ENCODE measurements around the gene RETREG1. TPM values are rescaled to one million over a fixed set of nuclear protein-coding genes. Genes with fewer than 3 reads are reported as not detected.

RETREG1 gene
- polyA plus RNA-seq, 1 of the 3 experiments (the other 2 are of a cell fraction) = 0.43 TPM

- no peaks in the 10 kb centered on the region for H3K36me3 ChIP-seq (replicated peaks in 1 of 2; ENCODE audit: control insufficient read depth in 1 of 2, insufficient read depth in 2 of 2, low read length in 1 of 2)
- no peaks in the 10 kb centered on the region; the same call in 1 of the 2 replicates for H3K27me3 ChIP-seq (ENCODE audit: insufficient read depth)
- H2AFZ ChIP-seq (ENCODE audit: low read depth) = no peak overlapping the region
- POLR2A ChIA-PET = interaction anchor here (1.1 kb wide), 1 partner anchor 14 kb away, joined by 3 read pairs; the partner anchor contains the start of gene RETREG1
- H3K4me2 ChIP-seq = no peak overlapping the region
- no peaks in the 10 kb centered on the region for H3K79me2 ChIP-seq (ENCODE audit: insufficient read depth)
- no peak for DNase-seq
- TF ChIP-seq EZH2phosphoT487 (IDR thresholded peaks at IDR 0.05; ENCODE audit: borderline replicate concordance, low read depth) = no peak
- TF ChIP-seq RCOR1 (IDR thresholded peaks at IDR 0.05; ENCODE audit: low read length) = no peak
- TF ChIP-seq FOSL2 (IDR thresholded peaks at IDR 0.05; ENCODE audit: borderline replicate concordance, low read depth) = no peak
- no peak for TF ChIP-seq YY1 (IDR thresholded peaks at IDR 0.05; ENCODE audit: low read depth)
- no peak for TF ChIP-seq MAX (IDR thresholded peaks at IDR 0.05; ENCODE audit: low read depth)
- no peak for TF ChIP-seq EP300 (IDR thresholded peaks at IDR 0.05; ENCODE audit: borderline replicate concordance in 1 of 2, low read depth in 1 of 2, low read length in 1 of 2)
- TF ChIP-seq NRF1 (IDR thresholded peaks at IDR 0.05; ENCODE audit: low read depth, low read length) = no peak
- no peak for TF ChIP-seq IRF3 (IDR thresholded peaks at IDR 0.05; ENCODE audit: low read depth, low read length)
- TF ChIP-seq JUND (IDR thresholded peaks at IDR 0.05) = no peak
- no peak for TF ChIP-seq MEF2A (IDR thresholded peaks at IDR 0.05; ENCODE audit: borderline replicate concordance, low read depth)
- no peak for TF ChIP-seq GABPA (IDR thresholded peaks at IDR 0.05; ENCODE audit: low read depth)
- no peak for TF ChIP-seq CTCF (IDR thresholded peaks at IDR 0.05)
- TF ChIP-seq TAF1 (IDR thresholded peaks at IDR 0.05; ENCODE audit: borderline replicate concordance, low read depth, low read length) = no peak
- TF ChIP-seq USF2 (IDR thresholded peaks at IDR 0.05; ENCODE audit: borderline replicate concordance, low read depth, low read length) = no peak
- no peak for TF ChIP-seq RXRA (IDR thresholded peaks at IDR 0.05; ENCODE audit: borderline replicate concordance, low read depth)
- TF ChIP-seq ZBTB33 (IDR thresholded peaks at IDR 0.05; ENCODE audit: borderline replicate concordance, low read depth) = no peak
- TF ChIP-seq TEAD4 (IDR thresholded peaks at IDR 0.05; ENCODE audit: borderline replicate concordance, insufficient read depth) = no peak
- no peak for TF ChIP-seq REST (IDR thresholded peaks at IDR 0.05; ENCODE audit: low read depth, low read length)
- H3K4me3 ChIP-seq (ENCODE audit: low read depth in 2 of 2, low read length in 1 of 2) = no peak overlapping the region
- no peak overlapping the region for H3K27ac ChIP-seq (ENCODE audit: low read depth in 2 of 2, low read length in 1 of 2)
- no peaks in the 10 kb centered on the region for H3K9me2 ChIP-seq
- WGBS (ENCODE audit: low lambda C conversion rate) = 70% methylated on average over 3 of the region's 5 CpGs
- H3K9ac ChIP-seq = no peak overlapping the region
- no peaks in the 10 kb centered on the region for H3F3A ChIP-seq (replicated peaks; ENCODE audit: insufficient read depth)
- H4K20me1 ChIP-seq (ENCODE audit: insufficient read depth) = no peaks in the 10 kb centered on the region
- peaks cover 0 to 3% of the 10 kb centered on the region in 2 experiments; a peak in 1 of 4 replicates for H3K4me1 ChIP-seq (ENCODE audit: control insufficient read depth in 1 of 2, insufficient read depth in 2 of 2, low read depth in 1 of 2, low read length in 1 of 2)
- H3K9me3 ChIP-seq = no peaks in the 10 kb centered on the region
- CTCF ChIA-PET = interaction anchor here (1.5 kb wide), 1 partner anchor 63 kb away, joined by 3 read pairs; no protein-coding TSS in a partner anchor
These were observed 13.5 kb downstream of the RETREG1 start for GRCh38 chr5:16603295-16603694.

All from SK-N-SH (cell line).